Stomach (tissue), 4 donors: ENCODE data around the gene SYNDIG1.

Experiments used
- POLR2A ChIP-seq, 4 donors: fragments of 450-650 bp; IDR thresholded peaks; one replicate each; pipeline ENCODE4 v1.6.1; 2016; ENCODE audit warnings: antibody characterized with exemption in 4 of 4, control low read depth in 2 of 4, mild to moderate bottlenecking in 1 of 4, moderate library complexity in 1 of 4
- POLR2AphosphoS5 ChIP-seq, 3 donors: sonication (generic); formaldehyde crosslinking; IDR thresholded peaks; one replicate each; pipeline ENCODE4 v1.6.1; 2016; ENCODE audit warnings: antibody characterized with exemption in 3 of 3
- TF ChIP-seq, protein P1 (sequence below), 7 experiments: fragments of 450-650 bp in 4 of 7; fragments of 200-600 bp in 3 of 7; sonication (generic) in 3 of 7; IDR thresholded peaks; one replicate each; pipeline ENCODE4 v1.5.1; 2016 to 2019; ENCODE audit warnings: antibody characterized with exemption in 7 of 7, control low read depth in 2 of 7, mild to moderate bottlenecking in 1 of 7

DNA sequence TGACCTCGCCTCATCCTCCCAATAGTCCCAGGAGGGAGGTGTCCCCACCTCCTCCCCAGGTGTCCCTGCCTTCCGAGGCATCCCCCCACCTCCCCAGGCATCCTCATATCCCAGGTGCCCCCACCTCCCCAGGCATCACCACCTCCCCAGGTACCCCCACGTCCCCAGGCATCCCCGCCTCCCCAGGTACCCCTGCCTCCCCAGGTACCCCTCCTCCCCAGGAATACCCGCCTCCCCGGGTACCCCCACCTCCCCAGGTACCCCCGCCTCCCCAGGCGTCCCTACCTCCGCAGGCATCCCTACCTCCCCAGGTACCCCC lies 198.9 kb downstream of the SYNDIG1 start:
- TF ChIP-seq, protein P1, sequence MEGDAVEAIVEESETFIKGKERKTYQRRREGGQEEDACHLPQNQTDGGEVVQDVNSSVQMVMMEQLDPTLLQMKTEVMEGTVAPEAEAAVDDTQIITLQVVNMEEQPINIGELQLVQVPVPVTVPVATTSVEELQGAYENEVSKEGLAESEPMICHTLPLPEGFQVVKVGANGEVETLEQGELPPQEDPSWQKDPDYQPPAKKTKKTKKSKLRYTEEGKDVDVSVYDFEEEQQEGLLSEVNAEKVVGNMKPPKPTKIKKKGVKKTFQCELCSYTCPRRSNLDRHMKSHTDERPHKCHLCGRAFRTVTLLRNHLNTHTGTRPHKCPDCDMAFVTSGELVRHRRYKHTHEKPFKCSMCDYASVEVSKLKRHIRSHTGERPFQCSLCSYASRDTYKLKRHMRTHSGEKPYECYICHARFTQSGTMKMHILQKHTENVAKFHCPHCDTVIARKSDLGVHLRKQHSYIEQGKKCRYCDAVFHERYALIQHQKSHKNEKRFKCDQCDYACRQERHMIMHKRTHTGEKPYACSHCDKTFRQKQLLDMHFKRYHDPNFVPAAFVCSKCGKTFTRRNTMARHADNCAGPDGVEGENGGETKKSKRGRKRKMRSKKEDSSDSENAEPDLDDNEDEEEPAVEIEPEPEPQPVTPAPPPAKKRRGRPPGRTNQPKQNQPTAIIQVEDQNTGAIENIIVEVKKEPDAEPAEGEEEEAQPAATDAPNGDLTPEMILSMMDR (IDR thresholded peaks at IDR 0.05): no peak
- no peak for TF ChIP-seq POLR2A (IDR thresholded peaks at IDR 0.05)
- TF ChIP-seq POLR2AphosphoS5 (IDR thresholded peaks at IDR 0.05): no peak
